Activated CD4-positive, alpha-beta T cell treated with anti-CD3 and anti-CD28 coated beads, Interleukin-2, amount 50 U/mL, for 4 hours (primary cell): Measurements from ENCODE around the gene RPL13.
A peak's percentile ranks its signal among the peaks of the same experiment; 100 is the strongest.

ENCODE experiments used
- DNase-seq, 2 experiments: peaks; one replicate each; pipeline ENCODE4 v3.0.0-alpha.2; 2020

RPL13 gene

DNA sequence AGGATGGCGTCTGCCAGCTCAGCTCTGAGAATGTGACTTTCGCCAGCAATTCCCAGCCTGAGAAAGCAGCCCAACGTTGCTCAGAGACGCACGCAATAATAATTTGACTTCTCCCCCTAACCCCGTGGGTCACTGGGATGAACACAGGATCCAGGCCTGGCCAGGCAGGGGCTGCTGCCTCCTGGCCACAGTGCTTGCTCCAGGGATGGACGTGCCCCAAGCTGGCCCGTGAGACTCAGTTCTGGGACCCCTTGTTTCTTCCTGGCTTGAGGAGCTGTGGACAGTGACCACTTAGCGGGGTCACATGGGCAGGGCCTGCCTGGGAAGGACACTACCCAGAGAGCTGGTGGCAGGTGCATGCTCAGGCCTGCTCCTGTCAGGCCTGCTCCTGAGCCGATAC lies 39.4 kb downstream of the RPL13 start:
- no peak for DNase-seq

DNA sequence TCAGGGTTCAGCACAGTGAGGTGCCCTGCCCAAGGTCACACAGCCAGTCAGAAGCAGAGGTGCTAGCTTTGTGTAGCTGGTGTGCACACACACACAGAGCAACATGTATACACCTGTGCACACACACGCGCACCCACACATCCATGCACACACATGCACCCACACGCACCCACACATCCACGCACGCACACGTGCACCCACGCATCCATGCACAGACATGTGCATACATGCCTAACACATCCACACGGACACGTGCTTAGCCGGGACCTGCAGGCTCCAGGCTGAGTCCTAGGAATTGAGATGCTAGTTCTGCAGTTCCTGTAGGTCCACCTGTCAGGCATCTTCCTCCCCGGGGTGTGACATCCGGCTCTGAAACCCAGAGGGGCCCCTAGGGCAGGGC lies 39.9 kb downstream of the RPL13 start:
- DNase-seq = no peak

DNA sequence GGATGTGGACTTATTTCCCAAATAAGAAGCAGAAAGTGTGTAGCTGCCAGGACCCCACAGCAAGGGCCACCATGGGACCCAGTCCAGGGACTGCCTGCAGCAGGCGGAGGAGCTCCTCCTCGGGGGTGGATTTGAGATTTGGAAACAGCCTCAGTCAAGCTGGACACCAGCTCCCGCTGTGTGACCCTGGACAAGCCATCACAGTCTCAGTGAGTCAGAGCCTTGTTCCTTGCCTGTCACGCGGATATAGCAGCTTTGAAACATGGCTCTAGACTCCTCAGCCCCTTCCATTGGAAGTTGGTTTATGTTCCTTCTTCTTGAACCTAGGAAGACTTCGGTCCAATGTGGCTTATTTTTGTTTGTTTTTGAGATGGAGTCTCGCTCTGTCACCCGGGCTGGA lies 40.5 kb downstream of the RPL13 start:
- DNase-seq = no peak

DNA sequence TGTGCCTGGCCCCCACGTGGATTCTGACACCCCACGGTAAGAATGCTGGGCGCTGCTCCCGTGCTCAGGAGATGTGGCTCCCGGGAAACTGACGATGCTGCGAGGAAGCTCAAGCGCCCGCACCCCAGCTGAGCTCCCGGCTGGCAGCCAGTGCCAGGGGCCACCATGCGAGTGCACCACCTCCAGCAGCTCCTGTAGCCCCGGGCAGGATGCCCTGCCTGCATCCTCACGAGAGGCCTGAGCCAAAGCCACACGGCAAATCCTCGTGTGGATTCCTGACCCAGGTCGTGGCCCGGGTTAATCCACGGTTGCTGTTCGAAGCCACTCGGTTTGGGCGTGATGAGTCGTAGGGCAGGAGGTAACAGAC lies 41.4 kb downstream of the RPL13 start:
- no peak for DNase-seq

DNA sequence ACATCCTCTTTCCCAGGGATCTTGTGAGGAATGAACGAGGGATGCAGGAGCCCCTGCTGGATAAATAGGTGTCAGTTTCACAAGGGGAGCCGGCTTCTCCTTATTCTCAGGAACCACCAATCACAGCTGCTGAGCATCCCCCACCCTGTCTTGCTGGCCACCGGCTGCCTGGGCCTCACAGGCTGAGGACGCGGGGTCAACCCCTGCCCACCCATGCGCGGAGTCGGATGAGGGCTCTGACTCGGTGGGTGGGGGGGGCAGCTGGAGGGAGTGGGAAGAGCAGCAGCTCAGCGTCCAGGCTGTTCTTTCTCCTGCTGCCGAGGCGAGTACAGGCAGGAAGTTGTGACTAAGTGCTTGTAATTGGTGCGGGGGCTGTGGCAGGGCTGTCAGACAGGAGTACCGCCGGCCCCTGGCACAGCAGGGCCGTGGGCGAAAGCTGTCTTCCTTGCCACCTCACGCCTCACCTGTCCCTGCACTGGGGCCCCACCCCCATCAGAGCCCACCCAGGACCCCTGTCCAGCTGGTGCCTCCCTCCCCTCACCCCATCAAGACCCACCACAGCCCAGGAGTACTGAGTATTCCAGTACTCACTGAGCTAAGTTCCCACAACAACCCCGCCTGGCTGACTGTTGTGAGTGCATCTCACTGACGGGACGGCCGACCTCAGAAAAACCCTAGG lies 41.9 kb downstream of the RPL13 start:
- peak; percentile 64 to 68 for DNase-seq

DNA sequence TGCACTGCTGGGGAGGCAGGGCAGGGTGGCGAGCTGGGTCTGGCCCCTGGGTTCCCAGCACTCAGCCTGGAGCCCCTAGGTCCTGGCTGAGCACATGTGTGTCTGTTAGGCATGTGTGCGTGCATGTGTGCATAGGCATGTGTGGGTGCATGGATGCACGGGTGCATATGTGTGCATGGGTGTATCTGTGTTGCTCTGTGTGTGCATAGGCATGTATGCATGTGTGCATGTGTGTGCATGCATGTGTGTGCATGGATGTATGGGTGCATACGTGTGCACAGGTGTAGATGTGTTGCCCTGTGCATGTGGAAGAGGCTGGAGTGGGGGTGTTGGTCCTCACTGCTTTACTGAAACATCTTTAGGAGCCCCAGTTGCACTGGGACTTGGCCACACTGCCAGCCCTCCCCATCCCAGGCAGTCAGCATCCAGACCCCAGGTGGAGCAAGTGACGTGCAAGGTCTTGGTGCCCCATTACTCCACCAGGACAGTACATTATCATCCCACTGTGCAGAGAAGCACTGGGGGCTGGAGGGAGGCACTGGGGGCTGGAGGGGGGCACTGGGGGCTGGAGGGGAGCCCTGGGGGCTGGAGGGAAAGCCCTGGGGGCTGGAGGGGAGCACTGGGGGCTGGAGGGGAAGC lies 42.6 kb downstream of the RPL13 start:
- DNase-seq = no peak

- DNase-seq = no peak
These were observed 44.3 kb downstream of the RPL13 start for GRCh38 chr16:89604764-89605163.

DNA sequence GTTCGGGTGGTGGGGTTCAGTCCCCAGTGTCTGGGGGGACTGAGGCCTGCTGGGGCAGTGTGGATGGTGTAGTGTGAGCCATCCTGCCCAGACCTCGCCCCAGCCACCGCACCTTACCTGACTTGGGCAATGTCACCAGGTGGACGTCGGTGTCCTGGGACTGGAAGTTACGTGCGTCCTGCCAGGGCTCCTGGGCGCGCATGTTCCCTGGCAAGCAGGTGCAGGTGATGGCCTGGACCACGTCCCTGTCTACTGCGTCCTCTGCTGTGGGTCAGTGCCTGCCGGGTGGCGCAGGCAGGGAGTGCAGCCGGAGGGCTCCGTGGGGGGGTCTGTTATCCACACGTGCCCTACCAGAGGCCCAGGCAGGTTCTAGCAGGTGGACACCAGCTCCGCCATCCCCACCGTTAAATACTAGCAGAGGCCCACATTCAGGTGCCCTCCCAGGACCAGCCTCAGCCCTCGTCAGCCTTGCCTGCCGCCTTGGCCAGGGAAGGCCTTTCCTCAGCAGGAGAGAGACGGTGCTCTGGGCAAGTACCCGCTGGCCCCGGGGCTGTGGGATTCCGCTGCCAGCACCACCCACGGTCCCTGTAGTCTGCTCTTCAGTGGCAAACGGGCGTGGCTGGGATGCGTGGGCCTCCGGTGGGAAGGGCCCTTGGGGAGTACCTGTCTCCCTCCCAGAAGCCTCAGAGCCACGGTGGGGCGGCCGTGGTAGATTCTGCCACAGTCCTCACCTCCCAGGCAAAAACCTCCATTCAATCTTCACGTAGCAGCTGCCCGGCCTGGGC lies 44.9 kb downstream of the RPL13 start:
- no peak for DNase-seq

DNA sequence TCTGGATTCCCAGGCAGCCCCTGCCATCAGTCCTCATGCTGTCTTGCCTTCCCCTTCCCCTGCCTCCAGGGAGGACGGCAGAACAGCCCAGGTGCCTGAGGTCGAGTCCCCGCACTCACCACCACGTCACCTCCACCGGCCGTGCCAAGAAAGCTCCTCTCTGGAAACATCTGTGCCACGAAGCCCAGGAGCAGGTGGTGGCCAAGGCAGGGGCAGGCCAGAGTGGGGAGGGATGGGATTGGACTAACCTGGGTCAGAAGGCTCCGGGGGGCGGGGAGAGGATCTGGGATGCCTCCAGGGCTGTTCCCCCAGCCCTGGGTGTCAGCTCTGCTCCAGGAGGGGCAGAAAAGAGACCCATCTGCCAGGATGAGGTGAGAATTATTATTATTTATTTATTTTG lies 45.5 kb downstream of the RPL13 start:
- no peak for DNase-seq

GRCh38 chr16:89607453-89607852 lies 47.0 kb downstream of the RPL13 start:
- no peak for DNase-seq

DNA sequence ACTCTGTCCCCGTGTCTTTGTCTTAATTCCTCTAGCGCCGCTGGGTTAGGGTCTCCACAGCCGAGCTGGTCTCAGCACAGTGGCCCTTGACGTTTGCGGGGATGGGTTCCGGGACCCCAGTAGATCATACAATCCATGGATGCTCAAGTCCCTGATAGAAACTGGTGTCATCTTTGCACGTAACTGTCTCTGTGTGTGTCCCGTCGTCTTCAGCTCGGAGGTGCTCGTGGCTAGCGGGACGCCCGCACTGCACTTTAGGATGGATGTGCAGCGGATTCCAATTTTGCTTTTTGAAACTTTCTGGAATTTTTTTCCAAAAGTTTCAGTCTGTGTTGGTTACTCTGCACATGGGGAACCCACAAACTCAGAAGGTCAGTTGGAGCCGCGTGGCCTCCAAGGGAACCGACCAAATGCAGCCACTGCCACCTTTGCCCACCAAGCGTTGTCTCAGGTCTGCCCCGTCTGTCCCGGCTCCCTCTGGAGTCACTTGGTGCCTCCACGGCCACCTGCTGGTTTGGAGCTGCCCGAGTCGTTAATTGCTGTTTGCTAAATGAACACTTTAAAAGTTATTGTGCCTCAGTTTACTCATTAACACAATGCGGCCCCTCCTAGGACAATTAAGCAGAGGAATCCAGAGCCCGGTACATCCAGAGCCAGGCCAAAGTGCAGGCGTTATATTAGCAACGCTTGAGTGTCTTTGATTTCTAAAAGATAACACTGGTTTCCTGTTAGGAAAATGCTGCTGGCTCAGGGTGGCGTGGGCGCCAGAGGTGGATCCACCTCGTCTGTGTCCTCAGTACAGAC lies 47.7 kb downstream of the RPL13 start:
- no peak for DNase-seq

DNA sequence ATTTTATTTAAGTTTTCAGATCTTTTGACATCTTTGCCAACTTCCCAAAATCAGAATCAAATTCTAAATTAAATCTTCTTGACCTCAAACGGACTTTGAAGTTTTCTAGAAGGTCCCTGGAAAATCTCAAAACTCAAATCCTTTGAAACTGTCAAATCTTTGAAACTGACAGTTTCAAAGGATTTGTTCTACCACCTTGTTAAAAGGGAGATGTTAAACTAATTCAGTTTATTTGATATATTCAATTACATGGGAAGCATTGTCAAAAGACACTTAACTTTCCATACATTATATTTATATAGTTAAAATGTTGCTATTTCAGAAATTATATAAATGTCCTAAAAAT lies 49.6 kb downstream of the RPL13 start:
- no peak for DNase-seq

- no peak for DNase-seq
These were observed 52.1 kb downstream of the RPL13 start for GRCh38 chr16:89612415-89613166.

DNA sequence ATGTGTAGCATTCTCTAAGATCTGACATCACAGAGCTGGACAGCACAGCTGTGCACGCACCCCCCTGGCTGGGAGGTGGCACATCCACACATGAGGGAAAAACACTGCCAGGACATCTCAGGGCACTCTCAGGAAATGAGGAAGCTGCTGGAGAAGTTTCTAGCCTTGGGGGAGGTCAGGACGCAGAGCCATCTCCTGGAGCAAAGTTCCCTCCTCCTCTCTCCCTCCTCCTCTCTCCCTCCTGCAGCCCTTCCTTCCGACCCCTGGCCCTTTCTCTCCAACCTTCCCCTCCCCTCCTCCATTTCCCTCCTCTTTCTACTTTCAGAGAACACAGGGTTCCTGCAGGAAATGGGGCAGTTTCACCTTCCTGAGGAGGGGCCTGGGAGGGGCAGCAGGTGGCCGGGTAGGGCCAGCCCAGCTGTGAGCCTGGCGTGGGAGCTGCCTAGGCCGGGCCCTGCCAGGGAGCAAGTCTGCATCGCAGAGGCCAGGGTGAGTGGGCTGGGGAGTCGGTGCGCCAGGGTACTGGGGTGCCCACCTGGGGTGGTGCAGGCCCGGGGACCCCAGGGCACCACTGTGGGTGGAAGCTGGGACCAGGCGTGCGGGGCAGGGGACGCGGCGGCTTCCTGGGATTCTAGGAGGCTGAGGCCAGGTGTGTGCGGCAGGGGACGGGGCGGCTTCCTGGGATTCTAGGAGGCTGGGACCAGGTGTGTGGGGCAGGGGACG lies 52.9 kb downstream of the RPL13 start, which contains the start of gene DPEP1:
Gene DPEP1, plus strand, starts transcription at position 412 of the 723 bp plus-strand sequence. CDS start 16,769 bp downstream, outside the sequence.
- no peak for DNase-seq

GRCh38 chr16:89613954-89614459 lies 53.5 kb downstream of the RPL13 start:
- no peak for DNase-seq
